Measurements from ENCODE around the gene NEDD4. TPM values are rescaled to one million over a fixed set of nuclear protein-coding genes. Genes with fewer than 3 reads are reported as not detected.

NEDD4 gene
- total RNA-seq, 6 experiments from 2014 or later, result 16.0 to 65.3 (median 22.4) TPM

DNA sequence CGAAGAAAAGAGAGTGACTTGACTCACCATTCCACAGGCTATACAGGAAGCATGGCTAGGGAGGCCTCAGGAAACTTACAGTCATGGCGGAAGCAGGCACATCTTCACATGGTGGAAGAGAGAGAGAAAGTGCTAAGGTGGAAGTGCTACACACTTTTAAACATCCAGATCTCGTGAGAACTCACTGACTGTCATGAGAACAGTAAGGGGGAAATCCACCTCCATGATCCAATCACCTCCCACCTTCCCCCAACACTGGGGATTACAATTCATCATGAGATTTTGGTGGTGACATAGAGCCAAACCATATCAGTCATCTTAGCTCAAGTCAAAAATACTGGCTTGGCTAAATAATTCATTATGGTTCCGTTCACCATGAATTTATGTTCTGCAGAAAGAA is 45.3 kb upstream of the NEDD4 start:
- H3K27ac ChIP-seq, result no peak overlapping the region
- no peak overlapping the region for H3K4me3 ChIP-seq
- no peaks in the 10 kb centered on the region for H3K4me1 ChIP-seq
- DNase-seq, result no peak
- TF ChIP-seq POLR2A (IDR thresholded peaks at IDR 0.05), result no peak
- TF ChIP-seq, protein P1, sequence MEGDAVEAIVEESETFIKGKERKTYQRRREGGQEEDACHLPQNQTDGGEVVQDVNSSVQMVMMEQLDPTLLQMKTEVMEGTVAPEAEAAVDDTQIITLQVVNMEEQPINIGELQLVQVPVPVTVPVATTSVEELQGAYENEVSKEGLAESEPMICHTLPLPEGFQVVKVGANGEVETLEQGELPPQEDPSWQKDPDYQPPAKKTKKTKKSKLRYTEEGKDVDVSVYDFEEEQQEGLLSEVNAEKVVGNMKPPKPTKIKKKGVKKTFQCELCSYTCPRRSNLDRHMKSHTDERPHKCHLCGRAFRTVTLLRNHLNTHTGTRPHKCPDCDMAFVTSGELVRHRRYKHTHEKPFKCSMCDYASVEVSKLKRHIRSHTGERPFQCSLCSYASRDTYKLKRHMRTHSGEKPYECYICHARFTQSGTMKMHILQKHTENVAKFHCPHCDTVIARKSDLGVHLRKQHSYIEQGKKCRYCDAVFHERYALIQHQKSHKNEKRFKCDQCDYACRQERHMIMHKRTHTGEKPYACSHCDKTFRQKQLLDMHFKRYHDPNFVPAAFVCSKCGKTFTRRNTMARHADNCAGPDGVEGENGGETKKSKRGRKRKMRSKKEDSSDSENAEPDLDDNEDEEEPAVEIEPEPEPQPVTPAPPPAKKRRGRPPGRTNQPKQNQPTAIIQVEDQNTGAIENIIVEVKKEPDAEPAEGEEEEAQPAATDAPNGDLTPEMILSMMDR (IDR thresholded peaks at IDR 0.05), result no peak
- ATAC-seq, result no peak
- whole genome bisulfite sequencing (ENCODE audit: insufficient coverage, low coverage, low lambda C conversion rate, missing lambda C conversion rate), result 97% methylated on average over 4 of the region's 4 CpGs
- H3K9me3 ChIP-seq, result no peaks in the 10 kb centered on the region
- intact Hi-C loops (cut with DNase I), result no loop called here
- no peaks in the 10 kb centered on the region for H3K36me3 ChIP-seq
- H3K27me3 ChIP-seq, result no peaks in the 10 kb centered on the region

DNA sequence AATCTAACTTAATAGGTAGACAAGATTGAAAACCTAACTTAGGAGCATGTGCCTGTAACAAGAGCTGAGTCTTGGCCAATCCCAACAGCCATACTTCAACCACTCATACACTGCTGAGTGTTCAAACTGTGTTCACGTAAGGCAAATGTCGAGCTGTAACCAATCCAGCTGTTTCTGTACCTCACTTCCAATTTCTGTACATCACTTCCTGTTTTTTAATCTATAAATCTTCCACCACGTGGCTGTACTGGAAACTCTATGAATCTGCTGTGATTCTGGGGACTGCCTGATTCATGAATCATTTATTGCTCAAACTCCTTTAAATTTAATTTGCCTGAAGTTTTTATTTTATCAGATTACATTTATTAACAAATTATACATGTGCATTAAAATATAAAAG is 44.6 kb upstream of the NEDD4 start:
- H3K36me3 ChIP-seq, result no peaks in the 10 kb centered on the region
- intact Hi-C loops (cut with DNase I), result no loop called here
- H3K9me3 ChIP-seq, result no peaks in the 10 kb centered on the region
- H3K4me1 ChIP-seq, result no peaks in the 10 kb centered on the region
- no peaks in the 10 kb centered on the region for H3K27me3 ChIP-seq
- DNase-seq, result no peak
- H3K4me3 ChIP-seq, result no peak overlapping the region
- no peak overlapping the region for H3K27ac ChIP-seq
- ATAC-seq, result no peak
- WGBS (ENCODE audit: insufficient coverage, low coverage, low lambda C conversion rate, missing lambda C conversion rate), result 65% methylated on average over 3 of the region's 3 CpGs
- TF ChIP-seq, protein P1 (IDR thresholded peaks at IDR 0.05), result no peak
- no peak for TF ChIP-seq POLR2A (IDR thresholded peaks at IDR 0.05)

DNA sequence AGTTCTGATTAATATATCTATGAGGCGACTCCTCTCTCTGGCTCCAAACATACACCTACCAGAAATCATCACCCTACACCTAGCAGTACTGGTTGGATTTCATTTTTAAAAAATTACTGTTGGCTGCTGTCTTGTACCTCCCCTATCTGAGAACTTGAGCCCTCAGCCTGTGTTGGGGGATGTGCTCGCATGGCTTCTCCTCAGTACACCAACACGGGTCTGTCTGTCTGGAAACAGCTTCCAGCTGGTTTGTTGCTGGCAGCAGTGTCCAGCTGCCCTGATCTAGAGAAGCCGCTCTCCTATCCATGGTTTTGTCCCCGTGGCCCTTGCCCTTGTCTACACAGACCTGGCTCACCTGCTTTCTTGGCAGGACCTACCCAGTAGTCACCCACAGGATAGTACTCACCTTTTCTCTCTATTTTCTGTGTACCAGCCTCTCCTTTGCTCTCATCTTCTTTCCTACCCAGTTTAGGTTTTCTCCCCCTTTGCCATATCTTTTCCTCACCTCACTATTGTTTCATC is 43.2 kb upstream of the NEDD4 start:
- Histone ChIP-seq H3K36me3 (no peaks in the 10 kb centered on the region), H3K27me3 (no peaks in the 10 kb centered on the region), H3K4me1 (peaks cover 0 to 6% (median 0%) of the 10 kb centered on the region in 4 donors), H3K27ac (no peak overlapping the region), H3K4me3 (no peak overlapping the region), H3K9me3 (no peaks in the 10 kb centered on the region)
- WGBS (ENCODE audit: insufficient coverage, low coverage, low lambda C conversion rate, missing lambda C conversion rate), result 33% methylated on average over 2 of the region's 5 CpGs
- ATAC-seq (peak; percentile 78 to 90 (median 86)), DNase-seq (peak; percentile 57 to 83 (median 82))
- no peak for TF ChIP-seq POLR2A (IDR thresholded peaks at IDR 0.05)
- TF ChIP-seq, protein P1 (IDR thresholded peaks at IDR 0.05), result no peak
- intact Hi-C loops (cut with DNase I), result no loop called here

DNA sequence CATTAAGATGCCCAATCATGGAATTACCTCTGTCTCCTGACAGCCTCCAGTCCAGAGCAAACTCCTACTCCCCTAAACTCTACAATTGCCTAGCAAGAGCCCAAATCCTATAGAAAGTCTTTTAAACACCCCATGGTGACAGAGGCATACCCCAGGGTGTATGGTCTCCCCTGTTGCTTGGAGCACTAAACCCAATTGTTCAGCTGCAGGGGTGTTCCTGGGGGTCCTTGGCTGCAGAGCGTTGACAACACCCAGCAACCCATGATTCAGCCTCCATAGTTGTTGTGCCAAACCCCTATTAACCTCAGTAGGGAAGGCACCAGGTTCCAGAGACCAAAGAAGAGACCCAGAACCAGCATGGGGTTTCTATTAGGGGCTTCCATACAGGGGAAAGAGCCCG is 41.8 kb upstream of the NEDD4 start:
- Histone ChIP-seq H3K27me3 (no peaks in the 10 kb centered on the region), H3K4me1 (peaks cover 0 to 6% (median 0%) of the 10 kb centered on the region in 4 donors), H3K4me3 (no peak overlapping the region), H3K36me3 (no peaks in the 10 kb centered on the region), H3K9me3 (no peaks in the 10 kb centered on the region), H3K27ac (no peak overlapping the region)
- ATAC-seq (no peak), DNase-seq (no peak)
- WGBS (ENCODE audit: insufficient coverage, low coverage, low lambda C conversion rate, missing lambda C conversion rate), result 100% methylated on average over 1 of the region's 2 CpGs
- intact Hi-C loops (cut with DNase I), result no loop called here
- TF ChIP-seq, protein P1 (IDR thresholded peaks at IDR 0.05), result no peak
- TF ChIP-seq POLR2A (IDR thresholded peaks at IDR 0.05), result no peak

DNA sequence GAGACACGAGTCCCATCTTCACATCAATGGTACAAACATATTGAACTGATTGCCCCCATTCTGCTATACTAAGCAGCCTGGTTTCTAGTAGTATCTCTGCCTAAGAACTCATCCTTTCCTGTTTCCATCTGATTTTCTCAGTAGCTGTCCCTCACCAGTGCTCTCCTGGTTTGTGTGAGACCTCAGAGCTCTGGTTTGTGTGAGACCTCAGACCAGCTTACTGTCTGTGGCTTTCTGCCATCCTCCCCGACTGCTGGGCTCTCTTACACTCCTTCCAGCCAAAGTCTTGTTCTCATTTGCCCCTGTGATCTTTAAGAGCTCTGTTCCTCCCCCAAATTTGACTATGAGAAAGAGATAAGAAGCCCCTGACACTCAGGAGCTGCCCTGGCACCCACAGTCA is 41.1 kb upstream of the NEDD4 start:
- WGBS (ENCODE audit: insufficient coverage, low coverage, low lambda C conversion rate, missing lambda C conversion rate), result 100% methylated on average over 1 of the region's 2 CpGs
- no peaks in the 10 kb centered on the region for H3K27me3 ChIP-seq
- no peak for TF ChIP-seq POLR2A (IDR thresholded peaks at IDR 0.05)
- TF ChIP-seq, protein P1 (IDR thresholded peaks at IDR 0.05), result no peak
- ATAC-seq (no peak), DNase-seq (no peak)
- no peaks in the 10 kb centered on the region for H3K9me3 ChIP-seq
- H3K4me3 ChIP-seq, result no peak overlapping the region
- H3K27ac ChIP-seq, result no peak overlapping the region
- intact Hi-C loops (cut with DNase I), result no loop called here
- no peaks in the 10 kb centered on the region for H3K36me3 ChIP-seq
- peaks cover 0 to 6% (median 0%) of the 10 kb centered on the region in 4 donors for H3K4me1 ChIP-seq
